ENCODE measurements around the gene BBS5.

Gene BBS5

DNA sequence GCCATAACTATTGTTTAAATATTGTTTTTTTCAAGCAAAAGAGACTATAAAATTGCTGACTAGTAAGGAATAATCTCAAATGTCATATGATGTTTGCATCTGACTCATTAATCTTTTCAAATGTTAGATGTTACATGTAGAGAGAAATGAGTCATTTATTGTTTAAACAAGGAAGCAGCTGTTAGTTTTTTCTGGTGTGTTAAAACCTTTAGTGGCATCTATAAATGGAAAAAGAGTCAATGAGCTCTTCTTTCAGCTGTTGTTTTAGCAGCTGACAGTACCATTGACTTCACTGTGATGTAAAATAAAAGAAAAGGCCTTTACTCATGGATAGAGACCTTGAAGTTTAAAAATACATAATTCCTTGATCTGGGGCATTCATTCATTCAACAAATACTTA lies 28.4 kb downstream of the BBS5 start:
- TF ChIP-seq TEAD4 (IDR thresholded peaks at IDR 0.05): no peak
- no peak for TF ChIP-seq EGR1 (IDR thresholded peaks at IDR 0.05)
- TF ChIP-seq FOXM1 (IDR thresholded peaks at IDR 0.05; ENCODE audit: borderline replicate concordance, low read depth): no peak
- TF ChIP-seq NFIC (IDR thresholded peaks at IDR 0.05): no peak
- TF ChIP-seq CREB1 (IDR thresholded peaks at IDR 0.05; ENCODE audit: low read depth): no peak
- TF ChIP-seq RAD21 (IDR thresholded peaks at IDR 0.05; ENCODE audit: low read depth): no peak

DNA sequence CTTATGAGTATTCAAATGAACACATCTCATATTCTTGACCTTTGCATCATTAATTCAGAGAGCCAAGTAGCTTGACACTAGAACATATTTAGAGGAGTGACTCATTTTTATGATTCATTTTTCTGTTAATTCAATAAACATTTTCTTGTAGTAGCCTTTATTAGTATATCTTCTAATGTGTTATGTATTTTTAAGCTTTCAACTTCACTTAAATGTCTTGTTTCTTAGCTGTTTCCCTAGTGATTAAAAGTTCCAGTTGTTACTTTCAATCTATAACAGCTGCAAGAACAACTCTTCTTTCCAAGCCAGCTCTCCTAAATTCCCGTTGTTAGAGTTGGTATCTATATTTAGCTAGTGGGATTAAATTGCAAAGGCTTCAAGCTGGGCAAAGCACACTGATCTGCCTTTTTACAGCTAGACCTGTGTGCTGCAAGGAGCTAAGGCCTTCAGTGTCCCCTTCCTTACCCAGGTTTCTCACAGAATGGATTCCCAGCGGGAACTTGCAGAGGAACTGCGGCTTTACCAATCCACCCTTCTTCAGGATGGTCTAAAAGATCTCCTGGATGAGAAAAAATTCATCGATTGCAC lies 30.1 kb downstream of the BBS5 start, which contains the start of gene KLHL41:
KLHL41 (plus strand) TSS at position 405 of the 588 bp plus-strand sequence; CDS start at position 482, 77 bp downstream.
- TF ChIP-seq TCF12 (IDR thresholded peaks at IDR 0.05; ENCODE audit: low read depth): no peak
- no peak for TF ChIP-seq FOXM1 (IDR thresholded peaks at IDR 0.05; ENCODE audit: borderline replicate concordance, low read depth)
- no peak for TF ChIP-seq EGR1 (IDR thresholded peaks at IDR 0.05)
- TF ChIP-seq RAD21 (IDR thresholded peaks at IDR 0.05; ENCODE audit: low read depth): no peak
- TF ChIP-seq TEAD4 (IDR thresholded peaks at IDR 0.05): no peak
- no peak for TF ChIP-seq CEBPB (IDR thresholded peaks at IDR 0.05)
- no peak for TF ChIP-seq TAF1 (IDR thresholded peaks at IDR 0.05; ENCODE audit: low read depth)
- no peak for TF ChIP-seq CREB1 (IDR thresholded peaks at IDR 0.05; ENCODE audit: low read depth)
- TF ChIP-seq EP300 (IDR thresholded peaks at IDR 0.05; ENCODE audit: borderline replicate concordance): no peak
- TF ChIP-seq, protein P1, sequence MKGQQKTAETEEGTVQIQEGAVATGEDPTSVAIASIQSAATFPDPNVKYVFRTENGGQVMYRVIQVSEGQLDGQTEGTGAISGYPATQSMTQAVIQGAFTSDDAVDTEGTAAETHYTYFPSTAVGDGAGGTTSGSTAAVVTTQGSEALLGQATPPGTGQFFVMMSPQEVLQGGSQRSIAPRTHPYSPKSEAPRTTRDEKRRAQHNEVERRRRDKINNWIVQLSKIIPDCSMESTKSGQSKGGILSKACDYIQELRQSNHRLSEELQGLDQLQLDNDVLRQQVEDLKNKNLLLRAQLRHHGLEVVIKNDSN (IDR thresholded peaks at IDR 0.05): no peak
- no peak for TF ChIP-seq YY1 (IDR thresholded peaks at IDR 0.05; ENCODE audit: low read depth)
- TF ChIP-seq, protein P2, sequence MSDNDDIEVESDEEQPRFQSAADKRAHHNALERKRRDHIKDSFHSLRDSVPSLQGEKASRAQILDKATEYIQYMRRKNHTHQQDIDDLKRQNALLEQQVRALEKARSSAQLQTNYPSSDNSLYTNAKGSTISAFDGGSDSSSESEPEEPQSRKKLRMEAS (IDR thresholded peaks at IDR 0.05): no peak
- TF ChIP-seq, protein P3, sequence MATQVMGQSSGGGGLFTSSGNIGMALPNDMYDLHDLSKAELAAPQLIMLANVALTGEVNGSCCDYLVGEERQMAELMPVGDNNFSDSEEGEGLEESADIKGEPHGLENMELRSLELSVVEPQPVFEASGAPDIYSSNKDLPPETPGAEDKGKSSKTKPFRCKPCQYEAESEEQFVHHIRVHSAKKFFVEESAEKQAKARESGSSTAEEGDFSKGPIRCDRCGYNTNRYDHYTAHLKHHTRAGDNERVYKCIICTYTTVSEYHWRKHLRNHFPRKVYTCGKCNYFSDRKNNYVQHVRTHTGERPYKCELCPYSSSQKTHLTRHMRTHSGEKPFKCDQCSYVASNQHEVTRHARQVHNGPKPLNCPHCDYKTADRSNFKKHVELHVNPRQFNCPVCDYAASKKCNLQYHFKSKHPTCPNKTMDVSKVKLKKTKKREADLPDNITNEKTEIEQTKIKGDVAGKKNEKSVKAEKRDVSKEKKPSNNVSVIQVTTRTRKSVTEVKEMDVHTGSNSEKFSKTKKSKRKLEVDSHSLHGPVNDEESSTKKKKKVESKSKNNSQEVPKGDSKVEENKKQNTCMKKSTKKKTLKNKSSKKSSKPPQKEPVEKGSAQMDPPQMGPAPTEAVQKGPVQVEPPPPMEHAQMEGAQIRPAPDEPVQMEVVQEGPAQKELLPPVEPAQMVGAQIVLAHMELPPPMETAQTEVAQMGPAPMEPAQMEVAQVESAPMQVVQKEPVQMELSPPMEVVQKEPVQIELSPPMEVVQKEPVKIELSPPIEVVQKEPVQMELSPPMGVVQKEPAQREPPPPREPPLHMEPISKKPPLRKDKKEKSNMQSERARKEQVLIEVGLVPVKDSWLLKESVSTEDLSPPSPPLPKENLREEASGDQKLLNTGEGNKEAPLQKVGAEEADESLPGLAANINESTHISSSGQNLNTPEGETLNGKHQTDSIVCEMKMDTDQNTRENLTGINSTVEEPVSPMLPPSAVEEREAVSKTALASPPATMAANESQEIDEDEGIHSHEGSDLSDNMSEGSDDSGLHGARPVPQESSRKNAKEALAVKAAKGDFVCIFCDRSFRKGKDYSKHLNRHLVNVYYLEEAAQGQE (IDR thresholded peaks at IDR 0.05; ENCODE audit: low read depth): no peak
- no peak for TF ChIP-seq NFIC (IDR thresholded peaks at IDR 0.05)

DNA sequence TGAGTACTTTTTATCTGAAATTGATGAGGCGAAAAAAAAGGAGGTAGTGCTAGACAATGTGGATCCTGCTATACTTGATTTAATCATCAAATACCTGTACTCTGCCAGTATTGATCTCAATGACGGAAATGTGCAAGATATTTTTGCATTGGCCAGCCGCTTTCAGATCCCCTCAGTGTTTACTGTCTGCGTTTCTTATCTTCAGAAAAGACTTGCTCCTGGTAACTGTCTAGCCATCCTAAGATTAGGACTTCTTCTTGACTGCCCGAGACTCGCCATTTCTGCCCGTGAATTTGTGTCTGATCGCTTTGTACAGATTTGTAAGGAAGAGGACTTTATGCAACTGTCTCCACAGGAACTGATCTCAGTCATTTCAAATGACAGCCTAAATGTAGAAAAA lies 30.7 kb downstream of the BBS5 start:
- TF ChIP-seq TAF1 (IDR thresholded peaks at IDR 0.05; ENCODE audit: low read depth) (no peak), EGR1 (IDR thresholded peaks at IDR 0.05) (no peak), RAD21 (IDR thresholded peaks at IDR 0.05; ENCODE audit: low read depth) (no peak), TEAD4 (IDR thresholded peaks at IDR 0.05) (no peak), YY1 (IDR thresholded peaks at IDR 0.05; ENCODE audit: low read depth) (no peak), FOXM1 (IDR thresholded peaks at IDR 0.05; ENCODE audit: borderline replicate concordance, low read depth) (no peak), TCF12 (IDR thresholded peaks at IDR 0.05; ENCODE audit: low read depth) (no peak), NFIC (IDR thresholded peaks at IDR 0.05) (no peak), EP300 (IDR thresholded peaks at IDR 0.05; ENCODE audit: borderline replicate concordance) (no peak), CEBPB (IDR thresholded peaks at IDR 0.05) (no peak), ZBTB7A (IDR thresholded peaks at IDR 0.05; ENCODE audit: low read depth) (no peak), CREB1 (IDR thresholded peaks at IDR 0.05; ENCODE audit: low read depth) (no peak)
- TF ChIP-seq, protein P2 (IDR thresholded peaks at IDR 0.05): no peak
- TF ChIP-seq, protein P1 (IDR thresholded peaks at IDR 0.05): no peak
- TF ChIP-seq, protein P3 (IDR thresholded peaks at IDR 0.05; ENCODE audit: low read depth): no peak

DNA sequence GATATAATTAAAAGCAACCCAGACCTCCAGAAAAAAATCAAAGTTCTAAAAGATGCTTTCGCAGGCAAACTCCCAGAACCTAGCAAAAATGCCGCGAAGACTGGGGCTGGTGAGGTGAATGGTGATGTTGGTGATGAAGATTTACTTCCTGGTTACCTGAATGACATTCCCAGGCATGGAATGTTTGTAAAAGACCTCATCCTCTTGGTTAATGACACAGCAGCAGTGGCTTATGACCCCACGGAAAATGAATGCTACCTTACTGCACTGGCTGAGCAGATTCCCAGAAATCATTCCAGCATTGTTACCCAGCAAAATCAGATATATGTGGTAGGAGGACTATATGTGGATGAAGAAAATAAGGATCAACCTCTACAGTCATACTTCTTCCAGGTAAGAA lies 31.2 kb downstream of the BBS5 start:
- no peak for TF ChIP-seq NFIC (IDR thresholded peaks at IDR 0.05)
- TF ChIP-seq EP300 (IDR thresholded peaks at IDR 0.05; ENCODE audit: borderline replicate concordance): no peak
- TF ChIP-seq, protein P3 (IDR thresholded peaks at IDR 0.05; ENCODE audit: low read depth): no peak
- TF ChIP-seq, protein P2 (IDR thresholded peaks at IDR 0.05): no peak
- no peak for TF ChIP-seq TCF12 (IDR thresholded peaks at IDR 0.05; ENCODE audit: low read depth)
- TF ChIP-seq ZBTB7A (IDR thresholded peaks at IDR 0.05; ENCODE audit: low read depth): no peak
- TF ChIP-seq, protein P1 (IDR thresholded peaks at IDR 0.05): no peak
- TF ChIP-seq YY1 (IDR thresholded peaks at IDR 0.05; ENCODE audit: low read depth): no peak
- no peak for TF ChIP-seq EGR1 (IDR thresholded peaks at IDR 0.05)
- TF ChIP-seq TAF1 (IDR thresholded peaks at IDR 0.05; ENCODE audit: low read depth): no peak
- TF ChIP-seq TEAD4 (IDR thresholded peaks at IDR 0.05): no peak
- no peak for TF ChIP-seq CEBPB (IDR thresholded peaks at IDR 0.05)
- TF ChIP-seq FOXM1 (IDR thresholded peaks at IDR 0.05; ENCODE audit: borderline replicate concordance, low read depth): no peak
- no peak for TF ChIP-seq CREB1 (IDR thresholded peaks at IDR 0.05; ENCODE audit: low read depth)
- no peak for TF ChIP-seq RAD21 (IDR thresholded peaks at IDR 0.05; ENCODE audit: low read depth)

Measured in Ishikawa (cell line).